H9 (cell line): Measurements from ENCODE around the gene CDC37L1. TPM values are rescaled to one million over a fixed set of nuclear protein-coding genes. Genes with fewer than 3 reads are reported as not detected.

Source experiments
- DNase-seq: peaks from one replicate; pipeline ENCODE4 v3.0.0-alpha.2; 2017
- H2AFZ ChIP-seq: one replicate; pipeline ENCODE4 v1.6.1; 2013; ENCODE audit warnings: mild to moderate bottlenecking, low read length, control low read depth, moderate library complexity
- H2AK5ac ChIP-seq: 2 replicates; pipeline ENCODE4 v1.6.1; 2013; ENCODE audit warnings: low read length, control low read depth, mixed read lengths; ENCODE audit not compliant: insufficient read length
- H2BK120ac ChIP-seq: one replicate; pipeline ENCODE4 v1.6.1; 2013; ENCODE audit warnings: low read depth, mild to moderate bottlenecking, low read length, control low read depth, inconsistent platforms; ENCODE audit not compliant: poor library complexity, severe bottlenecking
- H2BK12ac ChIP-seq: 2 replicates; pipeline ENCODE4 v1.6.1; 2013; ENCODE audit warnings: low read length, control low read depth, mixed read lengths, low read depth; ENCODE audit not compliant: insufficient read length
- H2BK15ac ChIP-seq: 2 replicates; pipeline ENCODE4 v1.6.1; 2013; ENCODE audit warnings: low read depth, low read length, control low read depth
- H2BK20ac ChIP-seq: one replicate; pipeline ENCODE4 v1.6.1; 2013; ENCODE audit warnings: low read depth, mild to moderate bottlenecking, low read length, control low read depth, inconsistent platforms; ENCODE audit not compliant: poor library complexity, severe bottlenecking
- H2BK5ac ChIP-seq: 2 replicates; pipeline ENCODE4 v1.6.1; 2013; ENCODE audit warnings: low read length, control low read depth, mixed read lengths; ENCODE audit not compliant: insufficient read length
- H3K14ac ChIP-seq: 2 replicates; pipeline ENCODE4 v1.6.1; 2013; ENCODE audit warnings: low read length, control low read depth; ENCODE audit not compliant: insufficient read depth
- H3K18ac ChIP-seq: 2 replicates; pipeline ENCODE4 v1.6.1; 2013; ENCODE audit warnings: low read depth, mild to moderate bottlenecking, mixed read lengths, low read length, control low read depth; ENCODE audit not compliant: insufficient read length
- H3K23ac ChIP-seq: 2 replicates; pipeline ENCODE4 v1.6.1; 2013; ENCODE audit warnings: low read length, control low read depth, mixed read lengths, low read depth; ENCODE audit not compliant: insufficient read length
- H3K23me2 ChIP-seq: 2 replicates; pipeline ENCODE4 v1.6.1; 2013; ENCODE audit warnings: low read depth, mild to moderate bottlenecking, mixed read lengths, low read length, control low read depth; ENCODE audit not compliant: insufficient read length, poor library complexity, severe bottlenecking
- H3K27ac ChIP-seq: 2 replicates; pipeline ENCODE4 v1.5.1; 2013; ENCODE audit warnings: low read length, control low read depth, mixed read lengths, low read depth; ENCODE audit not compliant: insufficient read length
- H3K27me3 ChIP-seq: 2 replicates; pipeline ENCODE4 v1.6.1; 2013; ENCODE audit warnings: low read length, control low read depth, inconsistent platforms; ENCODE audit not compliant: insufficient read depth
- H3K4ac ChIP-seq: 2 replicates; pipeline ENCODE4 v1.6.1; 2013; ENCODE audit warnings: low read depth, mild to moderate bottlenecking, control low read depth, inconsistent platforms, low read length, moderate library complexity
- H3K4me1 ChIP-seq: 2 replicates; pipeline ENCODE4 v1.6.1; 2013; ENCODE audit warnings: low read length, control low read depth, inconsistent platforms; ENCODE audit not compliant: insufficient read depth
- H3K4me2 ChIP-seq: 2 replicates; pipeline ENCODE4 v1.6.1; 2013; ENCODE audit warnings: low read length, control low read depth, mixed read lengths; ENCODE audit not compliant: insufficient read length, insufficient read depth
- H3K56ac ChIP-seq: 2 replicates; pipeline ENCODE4 v1.6.1; 2013; ENCODE audit warnings: low read depth, mild to moderate bottlenecking, mixed read lengths, low read length, control low read depth; ENCODE audit not compliant: insufficient read length
- H3K79me1 ChIP-seq: 2 replicates; pipeline ENCODE4 v1.6.1; 2013; ENCODE audit warnings: low read depth, mild to moderate bottlenecking, moderate library complexity, low read length, control low read depth, inconsistent platforms; ENCODE audit not compliant: insufficient read depth, poor library complexity, severe bottlenecking
- H3K79me2 ChIP-seq: 2 replicates; pipeline ENCODE4 v1.6.1; 2013; ENCODE audit warnings: low read length, control low read depth, inconsistent platforms; ENCODE audit not compliant: insufficient read depth
- H3K9ac ChIP-seq: 2 replicates; pipeline ENCODE4 v1.6.1; 2013; ENCODE audit warnings: low read length, control low read depth, mixed read lengths; ENCODE audit not compliant: insufficient read length; ENCODE audit errors: extremely low read depth
- H3K9me3 ChIP-seq: one replicate; pipeline ENCODE4 v1.6.1; 2013; ENCODE audit warnings: low read depth, low read length, inconsistent platforms; ENCODE audit not compliant: control insufficient read depth
- H3T11ph ChIP-seq: one replicate; pipeline ENCODE4 v1.6.1; 2013; ENCODE audit warnings: mild to moderate bottlenecking, low read length, control low read depth, inconsistent platforms
- H4K20me1 ChIP-seq: one replicate; pipeline ENCODE4 v1.6.1; 2013; ENCODE audit not compliant: control insufficient read depth, insufficient read length, insufficient read depth
- H4K5ac ChIP-seq: 2 replicates; pipeline ENCODE4 v1.6.1; 2013; ENCODE audit warnings: low read depth, mild to moderate bottlenecking, mixed read lengths, low read length, control low read depth; ENCODE audit not compliant: insufficient read length
- H4K8ac ChIP-seq: replicated peaks from 2 replicates; pipeline ENCODE4 v1.6.1; 2013; ENCODE audit warnings: low read length, control low read depth, mixed read lengths, low read depth; ENCODE audit not compliant: insufficient read length
- H4K91ac ChIP-seq: 2 replicates; pipeline ENCODE4 v1.6.1; 2013; ENCODE audit warnings: low read depth, mild to moderate bottlenecking, moderate library complexity, mixed read lengths, low read length, control low read depth; ENCODE audit not compliant: insufficient read length
- H3K27ac Mint-ChIP-seq, 3 experiments: 2 replicates in 2 of 3; 3 replicates in 1 of 3; pipeline ENCODE4 v1.8.0; 2020 to 2021; ENCODE audit warnings: mixed read lengths in 3 of 3, mild to moderate bottlenecking in 1 of 3, moderate library complexity in 1 of 3
- H3K27me3 Mint-ChIP-seq: 2 replicates; pipeline ENCODE4 v1.8.0; 2021; ENCODE audit warnings: low read depth, mild to moderate bottlenecking, moderate library complexity, mixed read lengths
- H3K36me3 Mint-ChIP-seq, 3 experiments: 2 replicates in 2 of 3; 3 replicates in 1 of 3; pipeline ENCODE4 v1.8.0; 2020 to 2021; ENCODE audit warnings: low read depth in 3 of 3, mixed read lengths in 3 of 3; ENCODE audit not compliant: insufficient read depth in 1 of 3
- H3K4me1 Mint-ChIP-seq, 2 experiments: 2 replicates each; pipeline ENCODE4 v1.8.0; 2020; ENCODE audit warnings: mixed read lengths in 2 of 2
- H3K4me3 Mint-ChIP-seq, 2 experiments: 2 replicates in 1 of 2; 3 replicates in 1 of 2; pipeline ENCODE4 v1.8.0; 2020 to 2021; ENCODE audit warnings: mild to moderate bottlenecking in 2 of 2, mixed read lengths in 2 of 2, moderate library complexity in 1 of 2
- H3K9me3 Mint-ChIP-seq, 2 experiments: 2 replicates in 1 of 2; 3 replicates in 1 of 2; pipeline ENCODE4 v1.8.0; 2020; ENCODE audit warnings: mild to moderate bottlenecking in 2 of 2, mixed read lengths in 2 of 2, moderate library complexity in 1 of 2
- WGBS: extraction: QIAGEN DNeasy Blood & Tissue Kit; methylation state at CpG from one replicate; pipeline ENCODE4 v1.1.7; 2013; ENCODE audit warnings: missing lambda C conversion rate, low lambda C conversion rate, mixed read lengths; ENCODE audit not compliant: insufficient read length; ENCODE audit errors: extremely low coverage; 5-methylcytosine and 5-hydroxymethylcytosine counted together
- total RNA-seq: library from RNA; stranded (reverse); gene quantifications from 2 replicates; pipeline ENCODE4 v1.2.1, GENCODE V29; 2021
- TF ChIP-seq, protein P1 (sequence below): fragments of 200-600 bp; sonication (generic); conservative IDR thresholded peaks from 3 replicates; pipeline ENCODE4 v1.8.0; 2021; ENCODE audit warnings: antibody characterized with exemption, mild to moderate bottlenecking

The CDC37L1 gene
- total RNA-seq, 1 experiment from 2014 or later, result 17.6 TPM

DNA sequence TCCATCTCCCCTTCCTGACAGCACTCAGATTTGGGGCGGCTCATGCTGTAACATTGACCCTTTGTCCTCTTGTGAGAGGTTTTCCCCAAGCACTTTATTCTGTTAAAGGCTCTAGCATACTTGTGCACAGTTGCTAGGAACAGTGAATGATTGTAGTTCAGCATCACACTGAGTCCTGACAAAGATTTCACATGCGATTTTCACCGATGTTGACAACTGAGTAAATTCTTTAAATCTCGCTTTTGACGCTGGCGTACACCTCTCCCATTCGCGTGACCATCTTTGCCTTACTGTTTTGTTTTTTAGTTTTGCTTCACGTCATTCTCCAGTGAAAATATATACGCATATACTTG is 780 bp downstream of the CDC37L1 start:
- Histone ChIP-seq H3K4me1 (no peaks in the 10 kb centered on the region; the same call in 1 of the 2 replicates), H3K23me2 (peaks cover 9% of the 10 kb centered on the region), H3K4ac (no peak overlapping the region), H3K56ac (no peak overlapping the region), H4K8ac (no peak overlapping the region), H4K5ac (no peak overlapping the region), H4K20me1 (no peaks in the 10 kb centered on the region), H3K4me2 (peak overlapping the region; percentile 93), H3K23ac (no peak overlapping the region), H2BK20ac (no peak overlapping the region), H3K14ac (peak overlapping the region; percentile 44; the same call in 1 of the 2 replicates), H2BK120ac (no peak overlapping the region), H3K79me1 (no peaks in the 10 kb centered on the region), H3K27ac (no peak overlapping the region), H3T11ph (no peak overlapping the region), H3K18ac (no peak overlapping the region), H2AK5ac (no peak overlapping the region), H3K9ac (peak overlapping the region; percentile 71), H2AFZ (no peak overlapping the region), H4K91ac (no peak overlapping the region), H3K79me2 (peaks cover 8% of the 10 kb centered on the region; the same call in 1 of the 2 replicates), H3K27me3 (no peaks in the 10 kb centered on the region), H2BK12ac (no peak overlapping the region), H2BK15ac (no peak overlapping the region), H2BK5ac (no peak overlapping the region), H3K9me3 (no peaks in the 10 kb centered on the region)
- H3K27ac Mint-ChIP-seq, result no peak overlapping the region
- no peak for DNase-seq
- no peak overlapping the region for H3K4me3 Mint-ChIP-seq
- WGBS, result no CpG with 5 or more reads among the region's 10 CpGs
- TF ChIP-seq, protein P1, sequence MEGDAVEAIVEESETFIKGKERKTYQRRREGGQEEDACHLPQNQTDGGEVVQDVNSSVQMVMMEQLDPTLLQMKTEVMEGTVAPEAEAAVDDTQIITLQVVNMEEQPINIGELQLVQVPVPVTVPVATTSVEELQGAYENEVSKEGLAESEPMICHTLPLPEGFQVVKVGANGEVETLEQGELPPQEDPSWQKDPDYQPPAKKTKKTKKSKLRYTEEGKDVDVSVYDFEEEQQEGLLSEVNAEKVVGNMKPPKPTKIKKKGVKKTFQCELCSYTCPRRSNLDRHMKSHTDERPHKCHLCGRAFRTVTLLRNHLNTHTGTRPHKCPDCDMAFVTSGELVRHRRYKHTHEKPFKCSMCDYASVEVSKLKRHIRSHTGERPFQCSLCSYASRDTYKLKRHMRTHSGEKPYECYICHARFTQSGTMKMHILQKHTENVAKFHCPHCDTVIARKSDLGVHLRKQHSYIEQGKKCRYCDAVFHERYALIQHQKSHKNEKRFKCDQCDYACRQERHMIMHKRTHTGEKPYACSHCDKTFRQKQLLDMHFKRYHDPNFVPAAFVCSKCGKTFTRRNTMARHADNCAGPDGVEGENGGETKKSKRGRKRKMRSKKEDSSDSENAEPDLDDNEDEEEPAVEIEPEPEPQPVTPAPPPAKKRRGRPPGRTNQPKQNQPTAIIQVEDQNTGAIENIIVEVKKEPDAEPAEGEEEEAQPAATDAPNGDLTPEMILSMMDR, result no peak
- no peaks in the 10 kb centered on the region for H3K9me3 Mint-ChIP-seq
- H3K27me3 Mint-ChIP-seq, result no peaks in the 10 kb centered on the region; the same call in 1 of the 2 replicates
- H3K4me1 Mint-ChIP-seq, result 0 out of 4 replicates have a peak, but pooled peaks cover 0 to 2% of the 10 kb centered on the region in 2 experiments
- peaks cover 0 to 5% (median 5%) of the 10 kb centered on the region in 3 experiments; a peak in 4 of 7 replicates for H3K36me3 Mint-ChIP-seq
